Measurements from ENCODE around the gene OPTC. TPM values are rescaled to one million over a fixed set of nuclear protein-coding genes. Genes with fewer than 3 reads are reported as not detected.

OPTC gene
- total RNA-seq = not detected in 2 replicates
- total RNA-seq (2013) = not detected
- polyA plus RNA-seq = not detected in 2 replicates
- polyA minus RNA-seq = not detected in 2 replicates

GRCh38 chr1:203493901-203494300 lies at the start of gene OPTC:
Gene OPTC (plus strand): TSS chr1:203494153. CDS start chr1:203496006, 1,853 bp downstream.
- Histone ChIP-seq H3K9ac (ENCODE audit: low read length) (no peak within 1 kb of the TSS), H3K27ac (ENCODE audit: low read length in 2 of 2) (no peak within 1 kb of the TSS), H3K4me1 (ENCODE audit: control insufficient read depth in 2 of 2, insufficient read depth in 2 of 2, low read length in 2 of 2) (no peaks in the 10 kb centered on the region), H3K27me3 (replicated peaks in 1 of 4; ENCODE audit: control extremely low read depth in 1 of 4, control insufficient read depth in 3 of 4, insufficient read depth in 4 of 4, low read length in 3 of 4) (peaks cover 0 to 9% (median 0%) of the 10 kb centered on the region in 4 experiments), H3K79me2 (ENCODE audit: control insufficient read depth, insufficient read depth, low read length) (no peaks in the 10 kb centered on the region), H3K4me2 (replicated peaks; ENCODE audit: low read depth, low read length, poor library complexity, severe bottlenecking) (no peak within 1 kb of the TSS), H4K20me1 (ENCODE audit: control insufficient read depth, insufficient read depth, low read length, poor library complexity, severe bottlenecking) (no peaks in the 10 kb centered on the region), H3K9me3 (ENCODE audit: control extremely low read depth in 1 of 3, control insufficient read depth in 2 of 3, insufficient read depth in 1 of 3, low read length in 2 of 3) (no peaks in the 10 kb centered on the region), H3K4me3 (ENCODE audit: control extremely low read depth in 1 of 5, extremely low read depth in 1 of 5, insufficient read depth in 1 of 5, low read depth in 2 of 5, low read length in 4 of 5) (no peak within 1 kb of the TSS), H2AFZ (ENCODE audit: insufficient read depth, low read depth, low read length, poor library complexity, severe bottlenecking) (no peak within 1 kb of the TSS), H3K36me3 (replicated peaks in 1 of 2; ENCODE audit: control extremely low read depth in 1 of 2, control insufficient read depth in 1 of 2, extremely low read depth in 1 of 2, insufficient read depth in 2 of 2, low read length in 1 of 2) (no peaks in the 10 kb centered on the region)
- WGBS (ENCODE audit: insufficient coverage) = 100% methylated on average over 1 of the region's 5 CpGs
- H3K27me3 Mint-ChIP-seq = peaks cover 21% of the 10 kb centered on the region
- no peak within 1 kb of the TSS for H3K4me3 Mint-ChIP-seq
- ChIA-PET POLR2A (no interaction called here), CTCF (interaction anchor here (0.5 to 12.0 kb wide), 6 partner anchors 10 to 226 kb away, joined by 3 to 315 read pairs (median 10); no protein-coding TSS in a partner anchor)
- TF ChIP-seq CTCF (IDR thresholded peaks at IDR 0.05) = no peak
- no peak for TF ChIP-seq EZH2 (IDR thresholded peaks at IDR 0.05; ENCODE audit: borderline replicate concordance, insufficient read depth, low read depth, low read length, poor library complexity, severe bottlenecking)
- ATAC-seq (ENCODE audit: low read depth) (no peak), DNase-seq (no peak)
- intact Hi-C loops (cut with micrococcal nuclease) = no loop called here
- H3K4me1 Mint-ChIP-seq = peaks cover 4% of the 10 kb centered on the region
- no peak within 1 kb of the TSS for H3K27ac Mint-ChIP-seq
- H3K9me3 Mint-ChIP-seq (ENCODE audit: insufficient read depth) = no peaks in the 10 kb centered on the region

GRCh38 chr1:203444171-203444576 lies 49.8 kb upstream of the OPTC start:
- intact Hi-C loops (cut with micrococcal nuclease) = no loop called here
- Histone ChIP-seq H2AFZ (ENCODE audit: insufficient read depth, low read depth, low read length, poor library complexity, severe bottlenecking) (no peak overlapping the region), H3K4me2 (replicated peaks; ENCODE audit: low read depth, low read length, poor library complexity, severe bottlenecking) (no peak overlapping the region), H3K27ac (ENCODE audit: low read length in 2 of 2) (no peak overlapping the region), H3K9ac (ENCODE audit: low read length) (no peak overlapping the region), H3K79me2 (ENCODE audit: control insufficient read depth, insufficient read depth, low read length) (no peaks in the 10 kb centered on the region), H3K27me3 (replicated peaks in 1 of 4; ENCODE audit: control extremely low read depth in 1 of 4, control insufficient read depth in 3 of 4, insufficient read depth in 4 of 4, low read length in 3 of 4) (peaks cover 0 to 15% (median 0%) of the 10 kb centered on the region in 4 experiments), H4K20me1 (ENCODE audit: control insufficient read depth, insufficient read depth, low read length, poor library complexity, severe bottlenecking) (no peaks in the 10 kb centered on the region), H3K4me3 (ENCODE audit: control extremely low read depth in 1 of 5, extremely low read depth in 1 of 5, insufficient read depth in 1 of 5, low read depth in 2 of 5, low read length in 4 of 5) (no peak overlapping the region), H3K36me3 (replicated peaks in 1 of 2; ENCODE audit: control extremely low read depth in 1 of 2, control insufficient read depth in 1 of 2, extremely low read depth in 1 of 2, insufficient read depth in 2 of 2, low read length in 1 of 2) (no peaks in the 10 kb centered on the region), H3K9me3 (ENCODE audit: control extremely low read depth in 1 of 3, control insufficient read depth in 2 of 3, insufficient read depth in 1 of 3, low read length in 2 of 3) (peaks cover 0 to 7% (median 0%) of the 10 kb centered on the region in 3 donors), H3K4me1 (ENCODE audit: control insufficient read depth in 2 of 2, insufficient read depth in 2 of 2, low read length in 2 of 2) (no peaks in the 10 kb centered on the region)
- no peak overlapping the region for H3K4me3 Mint-ChIP-seq
- H3K4me1 Mint-ChIP-seq = no peaks in the 10 kb centered on the region
- no peak for DNase-seq
- ChIA-PET CTCF (interaction anchor here (5.9 to 6.1 kb wide), 2 partner anchors 101 to 176 kb away, joined by 98 to 187 read pairs; no protein-coding TSS in a partner anchor), POLR2A (no interaction called here)
- no CpG with 5 or more reads among the region's 1 CpG for WGBS (ENCODE audit: insufficient coverage)
- no peak for TF ChIP-seq CTCF (IDR thresholded peaks at IDR 0.05)
- TF ChIP-seq EZH2 (IDR thresholded peaks at IDR 0.05; ENCODE audit: borderline replicate concordance, insufficient read depth, low read depth, low read length, poor library complexity, severe bottlenecking) = no peak
- H3K9me3 Mint-ChIP-seq (ENCODE audit: insufficient read depth) = peaks cover 5% of the 10 kb centered on the region
- ATAC-seq (ENCODE audit: low read depth) = no peak
- no peak overlapping the region for H3K27ac Mint-ChIP-seq
- H3K27me3 Mint-ChIP-seq = peaks cover 24% of the 10 kb centered on the region

Data from B cell (primary cell).